ENCODE results near the gene NEURL4.
"Not testable (repeated sequence)": the region's sequence is repeated elsewhere in the genome, so short reads cannot be mapped to it uniquely, and the experiment has no call there.

Gene NEURL4

GRCh38 chr17:7351665-7352502 lies 22.7 kb upstream of the NEURL4 start, which contains the start of gene KCTD11:
TSS of gene KCTD11 (plus strand) at chr17:7352162.
- TF ChIP-seq Cebpa-rat (IDR thresholded peaks at IDR 0.05), result no peak
- Histone ChIP-seq H3K4me1 (peaks cover 39 to 67% (median 54%) of the 10 kb centered on the region in 10 experiments), H3K9me3 (replicated peaks in 1 of 11) (no peaks in the 10 kb centered on the region), H3K27ac (peak within 1 kb of the TSS; percentile 46 to 79 (median 74); a peak in 21 of 22 replicates), H3K4me2 (peak within 1 kb of the TSS; percentile 92 to 100 (median 99)), H3K4me3 (peak within 1 kb of the TSS; percentile 66 to 87 (median 79)), H3K27me3 (no peaks in the 10 kb centered on the region), H3K36me3 (peaks cover 0 to 21% (median 17%) of the 10 kb centered on the region in 11 experiments; a peak in 16 of 22 replicates), H3K9ac (peak within 1 kb of the TSS; percentile 71 to 85 (median 82)), H4K20me1 (peaks cover 0 to 65% (median 7%) of the 10 kb centered on the region in 11 experiments; a peak in 8 of 22 replicates)

- Histone ChIP-seq H3K9me3 (replicated peaks in 1 of 11) (no peaks in the 10 kb centered on the region), H3K4me3 (no peak overlapping the region), H3K36me3 (peaks cover 0 to 43% (median 30%) of the 10 kb centered on the region in 11 experiments; a peak in 16 of 22 replicates), H3K27me3 (no peaks in the 10 kb centered on the region), H3K4me1 (peaks cover 30 to 42% (median 35%) of the 10 kb centered on the region in 10 experiments), H3K27ac (no peak overlapping the region), H3K4me2 (0 out of 22 replicates have a peak overlapping the region, but pooled peaks of 1 of the 11 experiments have one; percentile 75), H3K9ac (peak overlapping the region in 2 of 11 experiments; percentile 13 to 15; a peak in 3 of 22 replicates), H4K20me1 (peaks cover 0 to 74% (median 1%) of the 10 kb centered on the region in 11 experiments; a peak in 8 of 22 replicates)
- no peak for TF ChIP-seq Cebpa-rat (IDR thresholded peaks at IDR 0.05)
Measured at GRCh38 chr17:7348478-7349242, 19.5 kb upstream of the NEURL4 start.

DNA sequence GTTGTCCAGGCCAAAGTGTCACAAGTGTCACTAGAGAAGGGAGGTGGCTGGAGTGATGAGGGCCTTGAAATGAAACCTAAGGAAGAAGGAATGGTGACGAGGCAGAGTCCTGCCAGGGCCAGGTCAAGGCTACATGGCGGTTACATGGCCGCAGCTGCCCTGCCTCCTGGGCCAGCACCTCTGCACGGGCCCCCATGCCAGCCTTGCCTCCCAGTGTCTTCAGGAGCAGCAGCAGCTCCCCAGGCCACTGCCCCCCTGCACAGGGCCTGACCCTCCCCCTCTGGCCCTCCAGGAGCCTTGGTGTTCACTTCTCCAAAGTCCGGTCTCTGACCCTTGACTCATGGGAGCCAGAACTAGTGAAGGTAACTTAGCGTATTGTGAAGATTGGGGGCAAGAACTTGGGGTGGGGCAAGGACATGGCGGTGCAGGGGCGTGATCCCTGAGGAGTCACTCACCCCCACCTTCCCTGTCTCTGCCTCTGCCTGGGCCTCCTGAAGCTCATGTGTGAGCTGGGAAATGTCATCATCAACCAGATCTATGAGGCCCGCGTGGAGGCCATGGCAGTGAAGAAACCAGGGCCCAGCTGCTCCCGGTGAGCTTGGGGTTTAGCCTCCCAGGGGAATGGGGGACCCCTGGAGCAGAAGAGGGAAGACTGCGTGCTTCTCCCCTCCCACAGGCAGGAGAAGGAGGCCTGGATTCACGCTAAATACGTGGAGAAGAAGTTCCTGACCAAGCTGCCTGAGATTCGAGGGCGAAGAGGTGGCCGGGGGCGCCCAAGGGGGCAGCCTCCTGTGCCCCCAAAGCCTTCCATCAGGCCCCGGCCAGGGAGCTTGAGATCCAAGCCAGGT lies 18.7 kb upstream of the NEURL4 start:
- Histone ChIP-seq H3K9me3 (replicated peaks in 1 of 11) (no peaks in the 10 kb centered on the region), H4K20me1 (peaks cover 0 to 73% (median 0%) of the 10 kb centered on the region in 11 experiments; a peak in 8 of 22 replicates), H3K4me2 (no peak overlapping the region), H3K4me3 (no peak overlapping the region), H3K36me3 (peaks cover 0 to 51% (median 36%) of the 10 kb centered on the region in 11 experiments; a peak in 16 of 22 replicates), H3K27ac (no peak overlapping the region), H3K27me3 (no peaks in the 10 kb centered on the region), H3K9ac (peak overlapping the region in 5 of 11 experiments; percentile 8 to 24 (median 15); a peak in 6 of 22 replicates), H3K4me1 (peaks cover 22 to 42% (median 28%) of the 10 kb centered on the region in 10 experiments)
- no peak for TF ChIP-seq Cebpa-rat (IDR thresholded peaks at IDR 0.05)

GRCh38 chr17:7346761-7347614 lies 17.9 kb upstream of the NEURL4 start:
- Histone ChIP-seq H3K9me3 (replicated peaks in 1 of 11) (no peaks in the 10 kb centered on the region), H4K20me1 (peaks cover 0 to 73% (median 0%) of the 10 kb centered on the region in 11 experiments; a peak in 8 of 22 replicates), H3K4me3 (no peak overlapping the region), H3K36me3 (peaks cover 5 to 60% (median 41%) of the 10 kb centered on the region in 11 experiments; a peak in 18 of 22 replicates), H3K27me3 (no peaks in the 10 kb centered on the region), H3K4me1 (peaks cover 14 to 35% (median 20%) of the 10 kb centered on the region in 10 experiments), H3K4me2 (no peak overlapping the region), H3K27ac (no peak overlapping the region), H3K9ac (peak overlapping the region in 3 of 11 experiments; percentile 8 to 18 (median 15); a peak in 2 of 22 replicates)
- TF ChIP-seq Cebpa-rat (IDR thresholded peaks at IDR 0.05), result no peak

GRCh38 chr17:7343250-7343649 lies 14.1 kb upstream of the NEURL4 start:
- Histone ChIP-seq H3K9ac (peak overlapping the region in 6 of 11 experiments; percentile 13 to 51 (median 31); a peak in 6 of 22 replicates), H3K27ac (no peak overlapping the region), H3K9me3 (replicated peaks in 1 of 11) (no peaks in the 10 kb centered on the region), H3K27me3 (no peaks in the 10 kb centered on the region), H3K4me1 (peaks cover 12 to 33% (median 22%) of the 10 kb centered on the region in 10 experiments), H3K4me3 (no peak overlapping the region), H3K36me3 (peaks cover 9 to 88% (median 49%) of the 10 kb centered on the region in 11 experiments; a peak in 19 of 22 replicates), H4K20me1 (peaks cover 0 to 87% (median 0%) of the 10 kb centered on the region in 11 experiments; a peak in 8 of 22 replicates), H3K4me2 (no peak overlapping the region; a peak in 1 of 22 replicates)
- no peak for TF ChIP-seq Cebpa-rat (IDR thresholded peaks at IDR 0.05)

GRCh38 chr17:7341842-7342241 lies 12.7 kb upstream of the NEURL4 start:
- H4K20me1 ChIP-seq, result peaks cover 0 to 80% (median 0%) of the 10 kb centered on the region in 11 experiments; a peak in 8 of 22 replicates
- H3K9me3 ChIP-seq (replicated peaks in 1 of 11), result no peaks in the 10 kb centered on the region
- peaks cover 26 to 47% (median 35%) of the 10 kb centered on the region in 10 experiments for H3K4me1 ChIP-seq
- H3K9ac ChIP-seq, result no peak overlapping the region
- H3K4me3 ChIP-seq, result no peak overlapping the region
- H3K27me3 ChIP-seq, result no peaks in the 10 kb centered on the region
- peaks cover 5 to 77% (median 37%) of the 10 kb centered on the region in 11 experiments; a peak in 19 of 22 replicates for H3K36me3 ChIP-seq
- H3K4me2 ChIP-seq, result no peak overlapping the region
- H3K27ac ChIP-seq, result no peak overlapping the region
- TF ChIP-seq Cebpa-rat (IDR thresholded peaks at IDR 0.05), result no peak

DNA sequence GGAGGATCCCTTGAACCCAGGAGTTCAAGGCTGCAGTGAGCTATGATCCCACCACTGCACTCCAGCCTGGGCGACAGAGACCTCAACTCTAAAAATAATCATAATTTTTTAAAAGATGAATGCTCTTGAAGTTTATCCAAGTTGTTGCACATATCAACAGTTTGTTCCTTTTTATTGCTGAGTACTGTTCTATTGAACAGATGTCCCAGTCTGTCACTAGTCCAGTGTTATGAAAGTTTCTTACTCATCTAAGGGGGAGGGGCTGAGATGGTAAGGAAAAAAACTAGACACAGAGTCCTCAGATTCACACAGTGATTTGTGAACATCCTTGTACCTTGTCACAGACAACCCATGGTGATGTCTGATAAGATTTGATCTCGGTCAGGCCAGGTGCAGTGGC lies 11.0 kb upstream of the NEURL4 start:
- Histone ChIP-seq H3K4me2 (peak overlapping the region in 8 of 11 experiments; percentile 1 to 40 (median 15); a peak in 6 of 22 replicates), H3K9me3 (replicated peaks in 1 of 11) (no peaks in the 10 kb centered on the region), H3K9ac (peak overlapping the region in 1 of 11 experiments; percentile 29; a peak in 1 of 22 replicates), H3K36me3 (peaks cover 0 to 67% (median 30%) of the 10 kb centered on the region in 11 experiments; a peak in 18 of 22 replicates), H3K27me3 (no peaks in the 10 kb centered on the region), H3K4me3 (no peak overlapping the region), H3K27ac (peak overlapping the region in 1 of 11 experiments; percentile 27; a peak in 3 of 22 replicates), H3K4me1 (peaks cover 42 to 63% (median 51%) of the 10 kb centered on the region in 10 experiments), H4K20me1 (peaks cover 0 to 63% (median 0%) of the 10 kb centered on the region in 11 experiments; a peak in 6 of 22 replicates)
- TF ChIP-seq Cebpa-rat (IDR thresholded peaks at IDR 0.05), result no peak

DNA sequence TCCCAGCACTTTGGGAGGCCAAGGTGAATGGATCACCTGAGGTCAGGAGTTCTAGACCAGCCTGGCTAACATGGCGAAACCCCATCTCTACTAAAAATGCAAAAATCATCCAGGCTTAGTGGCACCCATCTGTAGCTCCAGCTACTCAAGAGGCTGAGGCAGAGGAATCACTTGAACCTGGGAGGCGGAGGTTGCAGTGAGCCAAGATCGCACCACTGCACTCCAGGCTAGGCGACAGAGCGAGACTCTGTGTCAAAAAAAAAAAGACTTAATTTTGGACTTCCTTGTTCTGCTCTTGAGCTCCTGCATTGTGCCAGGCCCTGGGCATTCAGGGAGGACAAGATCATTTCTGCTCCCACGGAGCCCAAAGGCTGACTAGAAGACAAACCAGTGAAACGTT lies 8.5 kb upstream of the NEURL4 start:
- Histone ChIP-seq H3K9ac (peak overlapping the region; percentile 3 to 77 (median 75); a peak in 18 of 22 replicates), H4K20me1 (peaks cover 0 to 43% (median 0%) of the 10 kb centered on the region in 11 experiments; a peak in 6 of 22 replicates), H3K4me2 (peak overlapping the region; percentile 95 to 100 (median 99)), H3K4me1 (peaks cover 55 to 79% (median 71%) of the 10 kb centered on the region in 10 experiments), H3K4me3 (peak overlapping the region; percentile 56 to 77 (median 63); a peak in 16 of 20 replicates), H3K36me3 (peaks cover 0 to 47% (median 17%) of the 10 kb centered on the region in 11 experiments; a peak in 18 of 22 replicates), H3K27ac (peak overlapping the region in 8 of 11 experiments; percentile 65 to 83 (median 76); a peak in 16 of 22 replicates)
- H3K9me3 ChIP-seq (replicated peaks in 1 of 11); H3K27me3 ChIP-seq: not testable (repeated sequence)

Measured in BLaER1 treated with 17β-estradiol and CSF1 and Interleukin-3, amounts not matched to agents 10 nM and 100 nM (cell line).